ENCODE data around the gene TBC1D22A. TPM values are rescaled to one million over a fixed set of nuclear protein-coding genes. Genes with fewer than 3 reads are reported as not detected.

The TBC1D22A gene
- total RNA-seq, 4 donors from 2014 or later = 31.2 to 111 (median 41.8) TPM

DNA sequence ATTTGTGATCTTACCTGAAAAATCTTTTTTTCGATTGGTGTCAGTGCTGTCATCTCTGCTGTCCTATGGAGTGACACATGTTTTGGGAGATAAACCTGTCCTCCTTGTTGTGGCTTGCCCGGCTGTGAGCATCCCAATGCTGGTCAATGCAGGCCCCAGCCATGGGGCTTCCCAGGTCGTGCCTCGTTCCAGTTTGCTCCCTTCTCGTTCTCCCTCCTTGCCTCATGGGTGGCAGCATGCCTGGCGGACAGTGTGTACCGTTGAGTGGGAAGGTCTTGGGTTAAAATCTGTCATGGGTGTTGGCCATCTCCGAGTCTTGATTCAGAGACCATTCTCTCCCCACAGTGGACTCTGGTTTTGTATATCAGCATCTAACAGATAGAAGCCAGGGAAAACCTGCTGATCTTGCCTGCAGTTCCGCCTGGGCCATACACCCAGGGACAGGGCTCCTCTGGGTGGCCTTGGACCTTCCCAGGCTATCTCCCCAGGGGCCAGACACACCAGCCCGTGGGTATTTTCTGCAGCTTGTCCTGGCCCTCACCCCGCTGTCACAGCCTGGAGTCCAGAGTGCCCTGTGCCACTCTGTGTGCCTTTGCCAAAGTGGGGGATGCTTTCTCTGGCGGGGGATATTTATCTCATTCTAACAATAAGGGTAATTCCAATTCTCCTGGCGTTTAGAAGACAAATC is 208.1 kb downstream of the TBC1D22A start:
- intact Hi-C loops (cut with DNase I; ENCODE audit: low total_unique reads) = no loop called here
- H3K4me3 ChIP-seq = no peak overlapping the region
- no peak for TF ChIP-seq POLR2A (IDR thresholded peaks at IDR 0.05)
- TF ChIP-seq EP300 (IDR thresholded peaks at IDR 0.05; ENCODE audit: low read depth) = no peak
- TF ChIP-seq POLR2AphosphoS5 (IDR thresholded peaks at IDR 0.05) = no peak
- TF ChIP-seq, protein P1, sequence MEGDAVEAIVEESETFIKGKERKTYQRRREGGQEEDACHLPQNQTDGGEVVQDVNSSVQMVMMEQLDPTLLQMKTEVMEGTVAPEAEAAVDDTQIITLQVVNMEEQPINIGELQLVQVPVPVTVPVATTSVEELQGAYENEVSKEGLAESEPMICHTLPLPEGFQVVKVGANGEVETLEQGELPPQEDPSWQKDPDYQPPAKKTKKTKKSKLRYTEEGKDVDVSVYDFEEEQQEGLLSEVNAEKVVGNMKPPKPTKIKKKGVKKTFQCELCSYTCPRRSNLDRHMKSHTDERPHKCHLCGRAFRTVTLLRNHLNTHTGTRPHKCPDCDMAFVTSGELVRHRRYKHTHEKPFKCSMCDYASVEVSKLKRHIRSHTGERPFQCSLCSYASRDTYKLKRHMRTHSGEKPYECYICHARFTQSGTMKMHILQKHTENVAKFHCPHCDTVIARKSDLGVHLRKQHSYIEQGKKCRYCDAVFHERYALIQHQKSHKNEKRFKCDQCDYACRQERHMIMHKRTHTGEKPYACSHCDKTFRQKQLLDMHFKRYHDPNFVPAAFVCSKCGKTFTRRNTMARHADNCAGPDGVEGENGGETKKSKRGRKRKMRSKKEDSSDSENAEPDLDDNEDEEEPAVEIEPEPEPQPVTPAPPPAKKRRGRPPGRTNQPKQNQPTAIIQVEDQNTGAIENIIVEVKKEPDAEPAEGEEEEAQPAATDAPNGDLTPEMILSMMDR (IDR thresholded peaks at IDR 0.05) = no peak
- H3K9me3 ChIP-seq = no peaks in the 10 kb centered on the region
- in situ Hi-C loops (cut with MboI; ENCODE audit: low pct_ligation_motif_present in 1 of 4, low pct_unique_long_range_greater_than_20kb in 1 of 4, low sequenced_read_pairs in 3 of 4) = no loop called here
- H3K36me3 ChIP-seq = no peaks in the 10 kb centered on the region
- no peaks in the 10 kb centered on the region for H3K4me1 ChIP-seq
- DNase-seq = no peak
- peak overlapping the region in 1 of 4 donors; percentile 22 for H3K27ac ChIP-seq
- H3K27me3 ChIP-seq = no peaks in the 10 kb centered on the region
- WGBS, 2 donors (ENCODE audit: low coverage in 1 of 2) = 93% methylated on average over 13 of the region's 13 CpGs; no CpG with 5 or more reads in 1 of the 2 donors

DNA sequence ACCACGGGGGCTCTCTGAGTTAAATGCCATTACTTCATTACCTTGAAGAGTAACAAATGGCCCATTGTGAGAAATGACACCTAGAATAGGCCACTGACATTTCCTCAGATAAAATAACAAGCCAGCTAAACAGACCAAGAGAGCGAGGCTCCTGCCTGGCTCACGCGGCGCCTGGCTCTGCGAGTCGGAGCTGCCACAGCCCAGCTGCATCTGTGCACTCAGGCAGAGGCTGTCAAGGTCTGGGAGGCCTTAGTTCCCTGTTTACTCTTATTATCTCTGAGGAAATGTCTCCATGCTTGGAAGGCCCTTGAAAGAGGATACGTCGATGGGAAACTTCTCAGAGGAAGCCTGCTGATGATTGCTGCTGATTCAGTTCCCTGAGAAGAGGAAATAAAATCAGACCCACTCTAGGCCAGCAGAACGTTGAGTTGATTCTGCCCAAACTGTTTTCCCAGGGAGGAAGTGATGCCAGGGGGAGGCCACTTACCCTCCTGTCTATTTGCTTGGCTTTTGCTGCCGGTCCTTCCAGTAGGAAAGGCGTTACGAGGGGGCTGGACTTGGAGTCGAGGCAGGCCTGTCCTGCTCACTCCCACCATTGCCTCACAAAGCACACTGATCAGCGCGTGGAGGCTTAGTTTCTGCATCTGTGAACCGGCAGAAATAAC is 208.8 kb downstream of the TBC1D22A start:
- TF ChIP-seq POLR2A (IDR thresholded peaks at IDR 0.05) = no peak
- TF ChIP-seq POLR2AphosphoS5 (IDR thresholded peaks at IDR 0.05) = no peak
- Histone ChIP-seq H3K9me3 (no peaks in the 10 kb centered on the region), H3K4me1 (no peaks in the 10 kb centered on the region), H3K36me3 (no peaks in the 10 kb centered on the region), H3K27me3 (no peaks in the 10 kb centered on the region), H3K27ac (peak overlapping the region in 3 of 4 donors; percentile 21 to 45 (median 22)), H3K4me3 (no peak overlapping the region)
- intact Hi-C loops (cut with DNase I; ENCODE audit: low total_unique reads) (no loop called here), in situ Hi-C loops (cut with MboI; ENCODE audit: low pct_ligation_motif_present in 1 of 4, low pct_unique_long_range_greater_than_20kb in 1 of 4, low sequenced_read_pairs in 3 of 4) (no loop called here)
- DNase-seq = no peak
- WGBS, 2 donors (ENCODE audit: low coverage in 1 of 2) = 80 to 88% methylated on average over 1 to 17 of the region's 17 CpGs

DNA sequence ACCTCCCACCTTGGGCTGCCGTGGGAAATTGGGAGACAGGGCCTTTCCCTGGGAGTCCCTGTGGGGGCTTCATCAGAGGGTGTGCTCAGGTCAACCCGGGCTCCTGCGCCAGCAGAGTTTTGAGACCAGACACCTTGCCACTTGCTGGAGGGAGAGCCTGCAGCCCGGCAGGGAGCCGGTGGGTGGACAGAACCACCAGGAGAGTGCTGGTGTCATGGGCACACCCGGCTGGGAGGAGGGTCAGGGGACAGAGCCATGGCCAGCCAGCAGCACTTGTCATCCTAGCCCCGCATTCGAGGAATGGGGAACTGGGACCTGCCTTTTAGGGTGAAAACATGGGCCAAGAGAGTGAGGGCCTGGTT is 209.3 kb downstream of the TBC1D22A start:
- TF ChIP-seq, protein P1 (IDR thresholded peaks at IDR 0.05) = no peak
- TF ChIP-seq POLR2AphosphoS5 (IDR thresholded peaks at IDR 0.05) = no peak
- no peak for TF ChIP-seq POLR2A (IDR thresholded peaks at IDR 0.05)
- TF ChIP-seq EP300 (IDR thresholded peaks at IDR 0.05; ENCODE audit: low read depth) = no peak
- in situ Hi-C loops (cut with MboI; ENCODE audit: low pct_ligation_motif_present in 1 of 4, low pct_unique_long_range_greater_than_20kb in 1 of 4, low sequenced_read_pairs in 3 of 4) = no loop called here
- WGBS, 2 donors (ENCODE audit: low coverage in 1 of 2) = 90% methylated on average over 4 of the region's 8 CpGs; no CpG with 5 or more reads in 1 of the 2 donors
- H3K4me3 ChIP-seq = no peak overlapping the region
- intact Hi-C loops (cut with DNase I; ENCODE audit: low total_unique reads) = no loop called here
- H3K4me1 ChIP-seq = no peaks in the 10 kb centered on the region
- DNase-seq = no peak
- no peaks in the 10 kb centered on the region for H3K36me3 ChIP-seq
- H3K27me3 ChIP-seq = no peaks in the 10 kb centered on the region
- peak overlapping the region in 3 of 4 donors; percentile 21 to 45 (median 22) for H3K27ac ChIP-seq
- H3K9me3 ChIP-seq = no peaks in the 10 kb centered on the region

DNA sequence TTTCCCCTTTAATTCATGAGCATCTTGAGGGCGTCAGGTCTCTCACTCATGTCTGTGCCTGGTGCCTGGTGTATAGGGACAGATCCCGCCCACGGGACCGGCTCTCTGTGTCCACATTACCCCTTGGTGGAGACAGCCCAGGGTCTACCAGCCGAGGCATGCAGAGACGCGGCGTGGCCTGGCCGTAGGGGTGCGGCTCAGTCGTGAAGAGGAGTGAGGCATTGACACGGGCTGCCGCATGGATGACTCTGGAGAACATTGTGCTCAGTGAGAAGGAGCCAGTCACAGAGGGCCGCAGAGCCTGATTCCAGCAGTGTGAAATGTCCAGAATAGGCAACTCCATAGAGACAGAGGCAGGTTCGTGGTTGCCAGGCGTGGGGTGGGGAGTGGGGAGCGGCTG is 209.8 kb downstream of the TBC1D22A start:
- no peaks in the 10 kb centered on the region for H3K27me3 ChIP-seq
- DNase-seq = no peak
- no peak overlapping the region for H3K4me3 ChIP-seq
- in situ Hi-C loops (cut with MboI; ENCODE audit: low pct_ligation_motif_present in 1 of 4, low pct_unique_long_range_greater_than_20kb in 1 of 4, low sequenced_read_pairs in 3 of 4) = no loop called here
- no peaks in the 10 kb centered on the region for H3K9me3 ChIP-seq
- no peak for TF ChIP-seq POLR2AphosphoS5 (IDR thresholded peaks at IDR 0.05)
- TF ChIP-seq, protein P1 (IDR thresholded peaks at IDR 0.05) = no peak
- no peak for TF ChIP-seq EP300 (IDR thresholded peaks at IDR 0.05; ENCODE audit: low read depth)
- TF ChIP-seq POLR2A (IDR thresholded peaks at IDR 0.05) = no peak
- 93% methylated on average over 17 of the region's 17 CpGs; no CpG with 5 or more reads in 1 of the 2 donors for WGBS, 2 donors (ENCODE audit: low coverage in 1 of 2)
- no peaks in the 10 kb centered on the region for H3K4me1 ChIP-seq
- H3K36me3 ChIP-seq = no peaks in the 10 kb centered on the region
- H3K27ac ChIP-seq = peak overlapping the region in 1 of 4 donors; percentile 45
- intact Hi-C loops (cut with DNase I; ENCODE audit: low total_unique reads) = no loop called here

Measured in transverse colon (tissue), 4 donors.